ENCODE data around the gene POU2F3.
"Not testable (repeated sequence)": the region's sequence is repeated elsewhere in the genome, so short reads cannot be mapped to it uniquely, and the experiment has no call there.

Gene POU2F3

DNA sequence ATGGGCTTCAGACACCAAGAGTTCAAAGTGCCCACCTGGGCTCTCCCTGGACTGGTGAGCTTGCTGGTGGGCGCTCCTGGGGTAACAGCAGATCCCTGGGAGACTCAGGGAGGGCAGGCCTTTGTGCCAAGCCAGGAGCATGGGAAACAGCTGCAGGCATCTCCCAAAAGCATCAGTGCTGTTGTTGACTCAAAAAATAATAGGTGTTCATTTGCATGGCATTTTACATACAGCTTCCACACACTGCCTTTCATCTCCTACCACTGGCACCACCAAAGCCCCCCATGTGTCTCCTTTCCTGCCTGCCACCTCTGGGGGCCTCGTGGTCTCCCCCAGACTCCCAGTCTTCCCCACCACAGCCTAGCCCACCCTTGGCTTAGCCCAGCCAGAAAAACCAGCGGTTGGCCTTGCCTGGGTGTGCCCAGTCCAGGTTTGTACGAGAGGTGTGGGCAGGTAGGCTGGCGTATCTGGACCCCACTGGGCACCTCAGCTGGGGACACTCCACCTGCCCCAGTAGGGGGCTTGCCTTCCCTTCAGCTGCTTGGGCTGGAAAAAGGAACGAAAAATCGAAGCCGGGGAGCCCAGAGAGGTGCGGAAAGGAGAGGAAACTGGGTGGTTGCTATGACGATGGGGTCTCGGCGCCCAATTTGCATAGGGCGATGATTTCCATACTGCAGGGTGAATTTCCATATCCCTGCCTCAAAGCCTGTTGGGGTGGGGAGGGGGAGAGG is 15.0 kb downstream of the POU2F3 start:
- DNase-seq = no peak

GRCh38 chr11:120255519-120255866 is 15.6 kb downstream of the POU2F3 start:
- DNase-seq = no peak

DNA sequence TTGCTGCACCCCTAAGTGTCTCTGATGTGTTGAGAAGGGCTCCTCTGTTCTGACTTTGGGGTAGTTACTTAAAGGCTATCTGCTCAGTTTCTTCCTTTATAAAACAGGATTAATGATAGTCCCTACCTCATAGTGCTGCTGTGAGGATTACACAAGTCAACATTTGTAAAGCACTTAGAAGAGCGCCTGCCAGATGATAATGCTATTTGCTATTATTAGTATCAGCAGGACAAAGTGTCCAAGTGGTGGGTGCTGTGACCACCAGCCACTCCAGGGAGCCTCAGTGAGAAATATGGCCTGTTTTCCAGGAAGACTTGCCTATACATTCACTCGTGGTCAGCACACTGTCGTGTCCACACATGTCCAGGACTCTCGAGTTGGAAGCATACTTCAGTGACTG is 16.2 kb downstream of the POU2F3 start:
- no peak for DNase-seq

DNA sequence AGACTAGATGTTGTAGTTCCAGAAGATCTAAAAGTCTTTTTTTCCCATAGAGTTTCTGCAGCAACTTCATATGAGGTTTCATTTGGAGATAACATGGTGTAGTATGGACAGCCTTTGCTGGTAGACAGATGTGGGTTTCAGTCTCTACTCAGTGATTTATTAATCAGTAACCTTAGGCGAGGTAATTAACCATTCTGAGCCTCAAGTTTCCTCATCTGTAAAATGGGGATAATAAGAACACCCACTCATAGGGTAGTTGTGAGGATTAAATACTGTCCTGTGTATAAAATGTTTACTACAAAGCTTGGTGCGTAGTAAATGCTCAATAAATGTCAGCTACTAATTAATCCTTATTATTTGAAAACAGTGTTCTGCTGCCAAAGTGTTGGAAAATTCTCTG is 16.8 kb downstream of the POU2F3 start:
- no peak for DNase-seq

DNA sequence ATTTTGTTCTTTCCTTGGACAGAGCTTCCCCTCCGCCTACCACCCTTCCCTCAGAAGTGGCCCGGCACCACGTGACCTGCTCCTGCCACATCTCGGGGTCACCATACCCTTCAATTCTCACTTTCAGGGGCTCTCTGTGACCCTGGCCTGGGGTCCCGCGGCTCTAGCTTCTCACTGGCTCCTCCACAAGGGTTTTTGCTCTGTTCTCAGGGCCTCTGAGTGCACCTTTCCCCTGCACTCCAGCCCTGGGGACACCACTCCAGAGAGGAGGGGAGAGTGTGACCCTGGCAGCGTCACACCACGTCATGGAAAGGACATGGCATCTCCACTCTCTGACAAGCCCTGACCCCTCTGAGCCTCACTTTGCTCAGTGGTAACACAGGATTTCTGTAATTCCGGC is 17.4 kb downstream of the POU2F3 start:
- DNase-seq = no peak

DNA sequence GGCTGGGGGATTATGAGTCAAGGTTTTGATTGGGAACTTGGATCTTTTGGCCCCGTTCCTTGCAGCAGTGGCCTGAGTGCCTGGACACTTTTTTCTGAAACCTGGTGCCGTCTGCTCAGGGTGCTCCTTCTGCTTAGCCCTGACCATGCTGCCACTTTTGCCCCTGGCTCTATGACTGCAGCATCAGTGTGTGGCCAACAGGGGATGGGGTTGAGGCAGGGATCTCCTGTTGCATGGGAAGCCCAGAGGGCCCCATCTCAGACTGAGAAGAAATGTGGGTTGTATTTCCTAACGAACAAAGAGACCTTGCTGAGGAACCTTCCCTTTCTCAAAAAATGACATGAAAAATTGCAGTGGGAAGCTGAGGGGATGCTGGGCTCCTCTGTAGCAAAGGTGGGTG is 18.7 kb downstream of the POU2F3 start:
- no peak for DNase-seq

GRCh38 chr11:120259241-120259640 is 19.3 kb downstream of the POU2F3 start:
- DNase-seq = no peak

DNA sequence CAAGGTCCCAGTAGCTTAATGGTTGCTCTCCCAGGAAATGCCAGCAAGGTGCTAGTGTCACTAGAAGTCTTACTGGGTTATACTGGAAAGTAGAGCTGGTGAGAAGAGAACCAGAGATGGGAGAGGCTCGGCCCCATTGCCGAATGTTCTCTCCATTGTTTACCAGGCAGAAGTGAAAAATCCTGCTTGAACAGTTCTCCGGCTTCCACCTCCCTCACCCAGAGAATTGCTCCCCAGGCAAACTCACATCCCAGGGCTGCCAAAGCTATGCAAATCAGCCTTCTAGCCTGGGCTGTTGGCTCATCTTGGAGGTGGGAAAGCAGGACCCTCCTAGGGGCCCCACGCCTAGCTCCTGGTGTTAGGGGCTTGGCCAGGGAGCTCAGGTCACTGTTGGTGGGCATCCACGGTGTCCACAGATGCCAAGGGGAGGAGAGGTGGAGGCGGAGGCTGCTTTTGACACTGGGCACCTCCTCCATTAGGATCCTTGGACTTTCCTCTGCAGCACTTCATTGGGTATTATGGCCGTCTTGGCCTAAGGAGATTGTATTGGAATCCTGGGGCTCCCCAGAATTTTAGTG is 20.1 kb downstream of the POU2F3 start:
- DNase-seq = no peak

GRCh38 chr11:120260616-120261015 is 20.7 kb downstream of the POU2F3 start:
- no peak for DNase-seq

- DNase-seq = no peak
These were observed 21.4 kb downstream of the POU2F3 start for GRCh38 chr11:120261321-120261720.

GRCh38 chr11:120261931-120262330 is 22.0 kb downstream of the POU2F3 start:
- DNase-seq = no peak

DNA sequence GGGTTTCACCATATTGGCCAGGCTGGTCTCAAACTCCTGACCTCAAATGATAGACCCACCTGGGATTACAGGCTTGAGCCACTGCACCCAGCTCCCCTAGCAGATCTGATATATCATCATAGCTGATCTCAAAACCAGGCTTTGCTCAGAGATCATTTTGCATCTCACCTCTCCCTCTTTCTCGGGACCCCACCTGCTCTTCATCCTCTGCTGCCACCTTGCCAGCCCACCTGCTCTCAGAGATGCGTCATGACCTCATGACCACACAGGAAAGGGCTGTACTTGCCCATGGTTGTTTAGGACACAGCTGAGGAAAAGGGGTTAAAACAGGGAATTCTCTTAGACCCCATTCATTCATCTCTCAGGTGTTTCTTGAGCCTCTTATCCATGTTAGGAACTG is 27.4 kb downstream of the POU2F3 start:
- DNase-seq = no peak

GRCh38 chr11:120268686-120269085 is 28.7 kb downstream of the POU2F3 start:
- DNase-seq = no peak

DNA sequence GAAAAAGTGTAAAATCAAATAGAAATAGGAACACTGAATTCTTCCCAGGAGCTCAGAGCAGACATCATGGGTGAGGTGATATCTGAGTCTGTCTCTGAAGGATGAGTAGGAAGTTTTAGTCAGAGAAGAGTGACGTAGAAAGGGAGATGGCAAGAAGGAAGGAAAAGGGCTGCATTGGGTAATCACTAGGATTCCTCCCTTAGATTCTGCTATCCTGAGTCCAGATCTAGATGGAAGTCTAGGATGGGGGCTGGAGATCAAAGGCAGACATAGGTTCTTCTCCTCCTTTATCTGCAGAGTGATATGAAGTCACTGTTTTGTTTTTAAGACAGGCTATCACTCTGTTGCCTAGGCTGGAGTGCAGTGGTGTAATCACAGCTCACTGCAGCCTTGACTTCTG is 30.4 kb downstream of the POU2F3 start:
- DNase-seq = no peak

- DNase-seq = no peak
These were observed 31.7 kb downstream of the POU2F3 start for GRCh38 chr11:120271672-120272071.

- DNase-seq = no peak
These were observed 32.4 kb downstream of the POU2F3 start for GRCh38 chr11:120272303-120272702.

- no peak for DNase-seq
These were observed 33.5 kb downstream of the POU2F3 start for GRCh38 chr11:120273432-120273831.

GRCh38 chr11:120273956-120274355 is 34.0 kb downstream of the POU2F3 start:
- not testable (repeated sequence) for DNase-seq

DNA sequence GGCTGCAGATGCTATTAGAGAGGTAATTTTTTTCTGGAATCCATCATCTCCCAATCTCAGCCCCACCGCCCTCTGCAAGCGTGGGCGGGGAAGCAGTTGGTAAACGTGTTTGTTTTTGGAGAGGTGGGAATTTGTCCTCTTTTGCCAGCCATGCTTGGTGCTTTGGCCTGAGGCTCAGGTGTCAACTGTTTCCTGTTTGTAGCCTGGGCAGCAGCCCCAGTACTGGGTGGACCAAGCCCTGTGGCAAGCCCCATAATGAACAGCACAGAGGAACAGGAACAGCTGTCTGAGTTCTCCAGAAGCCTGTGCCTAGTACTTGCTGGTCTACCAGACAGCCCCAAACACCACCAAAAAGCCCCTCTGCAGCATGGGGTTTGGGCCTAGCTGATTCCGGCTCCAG is 39.6 kb downstream of the POU2F3 start:
- no peak for DNase-seq

GRCh38 chr11:120280600-120281051 is 40.7 kb downstream of the POU2F3 start:
- DNase-seq = no peak

- no peak for DNase-seq
These were observed 41.3 kb downstream of the POU2F3 start for GRCh38 chr11:120281143-120281795.

- DNase-seq = no peak
These were observed 43.2 kb downstream of the POU2F3 start for GRCh38 chr11:120283124-120283523.

- DNase-seq = no peak
These were observed 44.3 kb downstream of the POU2F3 start for GRCh38 chr11:120284272-120284671.

DNA sequence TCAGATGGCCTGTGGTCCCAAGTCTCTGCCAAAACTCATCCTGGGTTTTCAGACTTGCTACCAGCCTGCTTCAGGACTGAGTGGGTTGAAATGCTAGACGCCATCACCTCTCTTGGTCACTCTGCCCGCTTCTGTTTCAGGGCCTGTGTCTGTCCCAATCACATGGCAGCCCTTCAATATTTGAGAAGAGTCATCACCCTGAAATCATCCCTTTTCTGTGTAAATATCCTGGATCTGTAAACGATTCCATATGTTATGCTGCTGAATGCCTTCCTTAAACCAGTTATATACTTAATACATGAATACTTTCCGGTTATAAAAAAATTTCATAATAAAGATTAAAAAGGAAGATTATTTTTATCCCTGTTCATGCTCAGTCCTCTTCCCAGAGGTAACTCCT is 45.3 kb downstream of the POU2F3 start:
- DNase-seq = no peak
